Measurements from ENCODE around the gene ST7.

The ST7 gene

DNA sequence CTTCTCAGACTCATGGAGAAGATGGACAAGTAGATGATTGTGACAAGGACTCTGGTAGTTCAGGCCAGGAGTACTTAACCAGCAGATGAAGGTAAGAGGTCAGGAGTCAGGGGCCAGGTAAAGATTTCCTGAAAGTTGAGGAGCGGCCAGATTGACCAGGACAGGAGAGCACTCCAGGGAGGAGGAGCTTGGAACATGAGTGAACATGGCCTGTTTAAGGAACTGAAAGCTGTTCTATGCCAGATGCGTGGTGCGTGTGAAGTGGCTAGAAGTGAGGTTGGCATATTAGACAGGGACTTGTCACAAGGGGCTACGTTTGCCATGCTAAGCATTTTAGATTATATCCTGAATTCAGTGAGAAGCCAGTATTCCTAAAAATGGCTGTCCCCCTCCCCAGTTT lies 212.4 kb downstream of the ST7 start:
- no peak for ATAC-seq

DNA sequence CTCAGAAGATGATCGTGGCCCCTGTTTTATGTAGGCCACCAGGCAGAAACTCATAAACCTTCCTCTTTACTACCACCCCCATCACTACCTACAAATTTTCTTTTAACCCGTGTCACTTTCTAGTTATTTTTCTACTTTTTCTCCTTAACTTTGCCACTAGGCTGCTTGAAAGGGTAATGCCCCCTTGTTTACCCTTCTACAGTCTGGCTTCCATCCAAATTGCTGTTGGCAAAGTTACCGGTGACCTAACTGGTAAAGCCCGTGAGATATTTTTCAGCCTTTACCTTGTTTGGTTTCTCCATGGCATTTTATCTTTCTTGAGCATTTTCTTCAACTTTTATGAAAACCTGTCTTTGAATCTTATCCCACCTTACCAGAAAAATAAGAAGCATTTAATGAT lies 216.6 kb downstream of the ST7 start:
- ATAC-seq, result no peak

- no peak for ATAC-seq
These were observed 217.8 kb downstream of the ST7 start for GRCh38 chr7:117171106-117171505.

DNA sequence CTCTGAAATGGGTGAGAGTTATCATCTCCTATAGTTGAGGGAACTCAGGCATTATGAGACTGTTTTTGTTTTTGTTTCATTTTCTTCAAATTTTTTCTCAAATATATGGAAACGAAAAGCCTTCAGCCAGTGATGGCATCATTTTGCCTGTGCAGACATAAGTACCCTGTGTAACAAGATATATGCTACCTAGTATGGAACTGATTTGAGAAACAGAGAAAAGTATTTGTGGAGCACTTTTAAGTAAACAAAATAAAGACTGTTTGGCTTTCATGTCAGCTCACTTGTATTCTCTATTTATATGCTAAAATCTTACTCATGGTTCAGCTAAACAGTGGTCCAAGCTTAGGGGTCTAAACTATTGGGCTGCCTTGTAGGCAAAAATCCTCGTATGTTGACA lies 219.0 kb downstream of the ST7 start:
- no peak for ATAC-seq

DNA sequence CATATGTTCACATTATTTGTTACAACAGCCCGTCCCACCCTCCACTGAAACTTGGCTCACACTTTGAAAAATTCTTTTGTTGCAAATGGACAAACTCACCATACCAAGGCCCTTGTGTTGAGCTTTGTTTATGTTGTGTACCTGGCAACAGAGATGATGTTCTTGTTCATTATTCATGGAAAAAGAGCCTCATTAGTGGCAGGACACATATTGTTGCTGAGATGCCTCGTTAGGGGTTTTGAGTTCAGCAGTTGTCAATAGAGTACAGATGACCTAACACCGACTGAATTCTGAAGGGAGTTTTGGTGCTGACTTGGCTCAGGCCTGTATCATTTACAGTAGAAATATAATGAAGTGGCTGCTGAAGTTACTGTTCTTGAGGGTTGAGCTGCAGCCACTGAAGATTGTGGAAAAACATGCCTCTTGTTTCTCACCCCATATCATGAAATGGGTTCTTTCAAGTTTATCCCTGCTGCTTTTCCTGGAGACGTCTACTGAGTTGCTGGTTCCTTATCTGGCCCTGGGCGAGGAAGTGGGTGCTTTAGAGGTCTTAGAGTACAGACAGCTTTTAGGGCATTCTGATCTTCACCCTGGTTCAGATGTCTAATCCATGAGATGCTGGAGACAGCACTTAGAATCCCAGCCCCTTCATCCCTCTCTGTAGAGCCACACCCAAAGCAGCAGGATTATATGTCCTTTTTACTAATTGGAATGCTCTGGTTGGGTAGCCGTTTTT lies 219.9 kb downstream of the ST7 start:
- ATAC-seq, result no peak

GRCh38 chr7:117176206-117176605 lies 222.9 kb downstream of the ST7 start:
- ATAC-seq, result no peak

DNA sequence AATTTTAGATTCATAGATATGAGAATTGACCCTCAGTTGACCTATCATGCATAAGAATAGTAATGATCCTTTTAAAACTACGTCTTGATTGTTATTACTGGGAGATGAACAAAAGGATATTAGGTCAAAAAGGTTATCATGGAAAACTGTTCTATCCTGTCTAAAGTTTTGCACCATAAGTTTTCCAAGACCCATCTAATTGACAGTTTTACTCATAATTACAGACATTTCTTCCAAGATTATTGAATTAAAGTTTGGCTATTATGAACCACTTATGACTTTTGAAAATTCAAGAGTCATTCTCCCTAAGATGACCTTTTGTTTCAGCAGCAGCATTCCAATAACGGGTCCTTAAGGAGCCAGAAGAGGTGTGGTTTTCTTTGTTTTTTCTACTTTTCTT lies 225.3 kb downstream of the ST7 start:
- no peak for ATAC-seq

DNA sequence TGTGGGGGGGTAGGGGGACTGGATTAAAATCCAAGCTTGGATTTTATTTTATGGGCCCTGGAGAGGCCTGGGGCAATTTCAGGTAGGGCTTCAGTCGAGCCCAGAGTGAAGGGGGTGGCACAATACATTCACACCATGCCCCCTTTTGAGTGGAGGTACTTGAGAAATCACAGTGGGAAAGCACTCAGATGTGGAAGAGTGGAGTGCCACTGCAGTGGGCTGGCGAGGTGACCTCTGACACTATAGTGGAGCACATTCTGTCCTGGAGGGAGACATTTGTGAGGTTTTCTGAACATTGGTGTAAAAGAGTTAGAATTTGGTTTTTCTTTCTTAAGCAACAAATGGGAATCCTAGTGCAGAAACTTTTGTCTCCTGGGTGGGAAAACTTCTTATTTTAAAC lies 226.4 kb downstream of the ST7 start:
- no peak for ATAC-seq

DNA sequence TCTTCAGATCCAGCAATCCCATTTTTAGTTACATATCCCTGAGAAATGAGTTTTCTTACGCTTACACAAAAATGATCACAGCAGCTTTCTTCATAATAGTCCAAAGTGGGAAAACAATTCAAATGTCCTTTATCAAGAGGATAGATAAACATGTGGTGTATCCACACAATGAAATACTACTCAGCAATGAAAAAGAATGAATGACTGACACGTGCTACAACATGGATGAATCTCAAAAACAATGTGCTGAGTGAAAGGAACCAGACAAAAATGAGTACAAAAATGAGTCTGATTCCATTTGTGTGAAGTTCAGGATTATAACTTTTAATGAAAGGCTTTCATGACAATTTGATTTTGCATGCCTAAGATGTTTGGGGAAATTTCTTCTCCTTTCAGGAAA lies 230.4 kb downstream of the ST7 start:
- ATAC-seq, result no peak

- ATAC-seq, result no peak
These were observed 231.1 kb downstream of the ST7 start for GRCh38 chr7:117184367-117184766.

- ATAC-seq, result no peak
These were observed 231.8 kb downstream of the ST7 start for GRCh38 chr7:117185124-117185523.

GRCh38 chr7:117186218-117187010 lies 233.1 kb downstream of the ST7 start:
- no peak for ATAC-seq

- ATAC-seq, result no peak
These were observed 235.1 kb downstream of the ST7 start for GRCh38 chr7:117188376-117188775.

DNA sequence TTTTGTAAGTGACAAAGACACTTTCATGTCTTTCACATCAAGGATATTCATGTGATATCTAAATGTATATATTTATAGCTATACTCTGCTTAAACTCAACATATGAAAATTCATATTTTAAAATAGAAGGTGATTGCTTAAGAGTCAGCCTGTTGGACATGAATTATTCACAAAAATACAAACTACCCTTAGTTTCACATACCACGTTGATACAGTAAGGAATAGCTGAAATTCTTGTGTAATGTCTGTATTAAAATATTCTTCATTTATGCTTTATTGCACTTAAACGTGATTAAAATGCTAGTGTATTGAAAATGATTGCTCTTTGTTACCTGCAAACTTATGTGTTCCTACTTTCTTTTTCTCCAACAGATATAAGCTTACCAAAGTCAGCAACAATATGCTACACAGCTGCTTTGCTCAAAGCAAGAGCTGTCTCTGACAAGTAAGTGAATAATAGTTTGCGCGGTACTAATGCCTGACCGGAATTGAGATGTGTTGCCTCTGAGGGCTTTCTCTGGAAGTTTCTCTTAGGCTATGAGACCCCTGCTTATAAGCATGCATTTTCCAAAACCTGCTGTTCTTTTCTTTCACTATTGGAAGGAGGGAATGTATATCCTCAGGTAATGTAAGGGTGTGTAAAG lies 235.8 kb downstream of the ST7 start:
- no peak for ATAC-seq

DNA sequence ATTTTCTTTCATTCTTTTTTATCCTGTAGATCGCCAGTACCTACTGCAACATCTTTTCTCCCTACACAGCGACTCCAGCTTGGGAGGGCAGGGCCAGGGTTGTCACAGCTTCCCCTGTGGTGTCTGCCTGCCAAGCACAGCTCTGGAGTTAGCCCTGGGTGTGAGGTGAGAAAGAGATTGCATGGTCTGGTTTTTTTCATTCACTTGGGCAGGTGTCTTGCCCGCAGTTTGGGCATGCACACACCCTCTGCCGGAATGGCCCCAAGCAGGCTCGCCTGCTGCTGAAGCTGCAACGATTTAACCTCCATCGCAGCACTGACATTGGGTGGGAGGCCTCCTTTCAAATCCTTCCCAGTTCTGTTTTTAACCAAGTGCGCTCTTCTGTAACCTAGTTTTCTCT lies 236.8 kb downstream of the ST7 start:
- no peak for ATAC-seq

DNA sequence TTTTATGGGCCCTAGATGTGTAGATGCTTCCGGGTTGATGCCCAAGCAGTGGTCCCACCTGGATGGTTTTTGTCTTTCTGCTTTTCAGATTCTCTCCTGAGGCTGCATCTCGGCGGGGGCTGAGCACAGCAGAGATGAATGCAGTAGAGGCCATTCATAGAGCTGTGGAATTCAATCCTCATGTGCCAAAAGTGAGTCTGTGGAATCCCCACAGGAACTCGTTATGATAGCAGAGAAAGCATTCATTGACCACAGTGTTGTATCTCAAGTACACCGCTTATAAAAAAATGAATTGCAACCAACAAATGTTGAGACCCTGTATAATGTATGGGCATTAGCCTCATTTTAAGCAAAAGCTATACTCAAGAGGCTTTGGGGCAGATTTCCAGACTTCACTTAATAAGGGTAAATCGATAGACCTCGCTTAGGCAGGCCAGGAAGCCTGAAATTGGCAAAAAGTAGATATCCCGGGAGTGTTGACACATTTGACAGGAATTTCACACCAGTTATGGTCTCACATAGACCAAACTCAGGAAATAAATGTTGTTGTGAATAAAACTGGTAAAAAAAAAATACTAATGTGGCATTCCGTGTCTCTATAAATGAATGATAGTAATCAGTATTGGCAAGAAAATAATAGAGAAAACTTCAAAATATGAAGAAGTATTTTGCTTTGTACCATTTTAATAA lies 237.6 kb downstream of the ST7 start:
- no peak for ATAC-seq

GRCh38 chr7:117192108-117192507 lies 238.8 kb downstream of the ST7 start:
- ATAC-seq, result no peak

GRCh38 chr7:117193564-117193963 lies 240.3 kb downstream of the ST7 start:
- no peak for ATAC-seq

GRCh38 chr7:117194445-117194844 lies 241.1 kb downstream of the ST7 start:
- no peak for ATAC-seq

DNA sequence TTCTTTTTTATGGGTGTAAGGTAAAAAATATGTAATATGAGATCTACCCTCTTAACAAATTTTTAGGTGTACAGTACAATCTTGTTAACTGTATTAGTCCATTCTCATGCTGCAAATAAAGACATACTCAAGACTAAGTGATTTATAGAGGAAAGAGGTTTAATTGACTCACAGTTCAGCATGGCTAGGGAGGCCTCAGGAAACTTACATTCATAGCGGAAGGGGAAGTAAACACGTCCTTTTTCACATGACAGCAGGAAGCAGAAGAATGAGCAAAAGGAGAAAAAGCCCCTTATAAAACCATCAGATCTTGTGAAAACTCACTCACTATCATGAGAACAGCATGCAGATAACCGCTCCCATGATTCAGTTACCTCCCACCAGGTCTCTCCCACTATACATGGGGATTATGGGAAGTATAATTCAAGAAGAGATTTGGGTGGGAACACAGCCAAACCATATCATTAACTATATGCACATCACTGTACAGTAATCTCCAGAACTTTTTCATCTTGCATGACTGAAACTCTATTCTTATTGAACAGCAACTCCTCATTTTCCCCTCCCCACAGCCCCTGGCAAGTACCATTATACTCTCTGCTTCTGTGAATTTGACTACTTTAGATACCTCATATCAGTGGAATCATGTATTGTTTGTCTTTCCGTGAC lies 242.2 kb downstream of the ST7 start:
- ATAC-seq, result no peak

DNA sequence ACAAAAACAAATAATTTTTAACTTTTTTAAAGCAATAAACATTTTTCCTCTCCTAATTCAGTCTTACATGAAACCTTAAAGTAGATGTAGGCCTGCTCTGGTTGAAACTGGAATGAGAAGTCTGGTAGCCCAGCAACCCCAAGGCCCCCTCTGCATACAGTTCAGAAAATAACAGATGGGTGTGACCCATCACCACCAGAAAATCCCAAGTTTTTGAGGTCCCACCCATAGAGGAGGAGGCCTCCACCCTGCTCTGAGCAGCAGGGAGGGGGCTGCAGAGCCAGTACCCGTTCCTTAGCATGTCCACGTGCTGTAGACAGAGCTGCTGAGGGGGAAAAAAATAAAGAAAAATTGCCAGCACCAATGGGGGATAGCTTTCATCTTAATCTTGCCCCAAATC lies 246.8 kb downstream of the ST7 start:
- ATAC-seq, result no peak

GRCh38 chr7:117200786-117201458 lies 247.6 kb downstream of the ST7 start:
- ATAC-seq, result no peak
